Endodermal cell (in vitro differentiated cells): ENCODE data around the gene SELENOM. TPM values are rescaled to one million over a fixed set of nuclear protein-coding genes. Genes with fewer than 3 reads are reported as not detected.

ENCODE experiments used
- DNase-seq: peaks from one replicate; pipeline ENCODE4 v3.0.0-alpha.2; 2017
- H3K27ac ChIP-seq: 2 replicates; pipeline ENCODE4 v1.5.1; 2013; ENCODE audit warnings: mild to moderate bottlenecking, low read depth, low read length, moderate library complexity
- H3K27me3 ChIP-seq: 2 replicates; pipeline ENCODE4 v1.6.1; 2013; ENCODE audit warnings: mild to moderate bottlenecking, low read length, moderate library complexity; ENCODE audit not compliant: insufficient read depth, control insufficient read depth, poor library complexity, severe bottlenecking
- H3K36me3 ChIP-seq: 2 replicates; pipeline ENCODE4 v1.7.0; 2013; ENCODE audit warnings: mild to moderate bottlenecking, low read length, moderate library complexity; ENCODE audit not compliant: control insufficient read depth, insufficient read depth
- H3K4me1 ChIP-seq: one replicate; pipeline ENCODE4 v1.7.0; 2013; ENCODE audit warnings: low read length; ENCODE audit not compliant: control insufficient read depth, insufficient read depth
- H3K4me3 ChIP-seq: 2 replicates; pipeline ENCODE4 v1.5.1; 2013; ENCODE audit warnings: mild to moderate bottlenecking, low read length, moderate library complexity
- H3K9ac ChIP-seq: 2 replicates; pipeline ENCODE4 v1.6.1; 2013; ENCODE audit warnings: mild to moderate bottlenecking, low read length, moderate library complexity; ENCODE audit not compliant: poor library complexity, severe bottlenecking; ENCODE audit errors: extremely low read depth
- H3K9me3 ChIP-seq: 2 replicates; pipeline ENCODE4 v1.6.1; 2013; ENCODE audit warnings: mild to moderate bottlenecking, low read length, moderate library complexity; ENCODE audit not compliant: control insufficient read depth
- H3K27ac Mint-ChIP-seq: 2 replicates; pipeline ENCODE4 v1.8.0; 2020; ENCODE audit warnings: mixed read lengths
- H3K27me3 Mint-ChIP-seq: 2 replicates; pipeline ENCODE4 v1.8.0; 2021; ENCODE audit warnings: mild to moderate bottlenecking, mixed read lengths; ENCODE audit not compliant: insufficient read depth
- H3K36me3 Mint-ChIP-seq: 2 replicates; pipeline ENCODE4 v1.8.0; 2020; ENCODE audit warnings: low read depth, mixed read lengths
- H3K4me1 Mint-ChIP-seq: 2 replicates; pipeline ENCODE4 v1.8.0; 2020; ENCODE audit warnings: mixed read lengths
- H3K4me3 Mint-ChIP-seq: 2 replicates; pipeline ENCODE4 v1.8.0; 2020; ENCODE audit warnings: mild to moderate bottlenecking, moderate library complexity, mixed read lengths
- H3K9me3 Mint-ChIP-seq: 2 replicates; pipeline ENCODE4 v1.8.0; 2020; ENCODE audit warnings: mild to moderate bottlenecking, mixed read lengths
- CTCF ChIP-seq: fragments of 200-600 bp; sonication (generic); conservative IDR thresholded peaks from 2 replicates; pipeline ENCODE4 v1.5.0; 2021; ENCODE audit warnings: antibody characterized with exemption, mild to moderate bottlenecking
- WGBS, 2 experiments: methylation state at CpG; one replicate each; pipeline versions ENCODE4 v1.1.5 to v1.1.7; 2013; ENCODE audit warnings: missing lambda C conversion rate in 2 of 2, mixed read lengths in 1 of 2; ENCODE audit not compliant: insufficient coverage in 1 of 2, insufficient read length in 1 of 2; 5-methylcytosine and 5-hydroxymethylcytosine counted together
- long read RNA-seq, 4 experiments: library from polyadenylated mRNA in 2 of 4; library from RNA in 1 of 4; library from capped mRNA in 1 of 4; stranded (forward) in 3 of 4; unstranded in 1 of 4; transcript quantifications; one replicate each; pipeline ENCODE4 v2.0.0, GENCODE V29; 2020 to 2021; ENCODE audit warnings: inconsistent platforms in 1 of 4
- polyA plus RNA-seq, 2 experiments: library from polyadenylated mRNA; stranded (reverse); fragments of 50-300 nt; gene quantifications; one replicate each; pipeline ENCODE4 v1.2.3, GENCODE V29; 2013
- total RNA-seq, 2 donors: library from RNA; stranded (reverse); fragmentation: NEBNext Ultra II Directional in 1 of 2; extraction: Animal tissue kit (Norgen Biotek cat#: 25700) in 1 of 2; gene quantifications; 2 replicates in 1 of 2; 3 replicates in 1 of 2; pipeline ENCODE4 v1.2.1, GENCODE V29; 2021

Gene SELENOM
- total RNA-seq, result 10 to 100 TPM in 1 of 2 donors, 1 to 10 TPM in 1; 8.0 to 10.4 TPM
- 27.7 TPM for polyA plus RNA-seq (2013, experiment 1 of 2)
- polyA plus RNA-seq (2013, experiment 2 of 2), result 20.3 TPM
- long read RNA-seq, experiment 1, partial matches to known transcripts, result 0 of 7 reads
- long read RNA-seq, experiment 1, other reads (novel, unspliced or antisense), result 1 of 7 reads
- long read RNA-seq, experiment 2, transcript SELENOM-201 (5 exons, 694 nt), result major isoform, 12 of 12 reads
- long read RNA-seq, experiment 2, partial matches to known transcripts, result 0 of 12 reads
- long read RNA-seq, experiment 2, other reads (novel, unspliced or antisense), result 0 of 12 reads
- long read RNA-seq, experiment 3, partial matches to known transcripts, result 0 of 3 reads
- long read RNA-seq, experiment 3, other reads (novel, unspliced or antisense), result 0 of 3 reads
- long read RNA-seq, experiment 4, partial matches to known transcripts, result 0 of 1 reads
- long read RNA-seq, experiment 4, other reads (novel, unspliced or antisense), result 1 of 1 reads

DNA sequence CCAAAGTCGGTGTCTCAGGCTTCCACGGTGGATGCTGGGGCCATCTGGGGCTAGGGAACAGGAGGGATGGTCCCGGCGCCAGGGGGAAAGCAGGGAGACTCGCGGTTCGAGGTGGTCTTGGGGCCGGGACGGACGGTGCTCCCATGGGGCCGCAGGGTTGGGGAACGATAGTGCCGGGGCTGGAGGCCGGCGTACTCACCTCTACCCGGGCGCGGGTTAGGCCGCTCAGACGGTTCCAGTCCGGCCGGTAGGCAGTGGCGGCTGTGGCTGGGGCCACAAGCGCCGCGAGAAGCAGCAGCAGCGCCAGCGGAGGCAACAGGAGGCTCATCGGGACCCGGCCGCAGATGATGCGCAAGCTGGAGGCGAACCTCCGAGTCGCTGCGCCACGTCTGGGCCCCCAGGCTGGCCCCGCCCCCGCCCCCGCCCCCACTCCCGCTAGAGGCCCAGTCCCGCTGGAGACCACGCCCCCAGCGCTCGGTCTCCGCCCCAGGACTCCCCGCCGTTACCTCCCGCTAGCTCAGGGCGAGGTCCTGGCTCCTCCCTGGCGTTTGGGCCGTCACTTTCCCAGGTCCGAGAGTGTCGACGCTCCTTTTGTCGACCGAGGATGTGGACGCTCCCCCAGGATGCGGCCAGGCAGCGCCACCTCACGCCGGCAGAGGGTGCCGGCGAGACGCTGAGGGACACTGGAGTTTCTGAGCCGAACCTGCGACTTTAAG lies at the start of gene SELENOM:
TSS of gene SELENOM (minus strand) at position 391 of the 716 bp plus-strand sequence. CDS start at position 328, 63 bp downstream.
- 2 to 3% methylated on average over 38 to 62 of the region's 67 CpGs for WGBS, 2 experiments
- DNase-seq, result peak; percentile 98
- peak; percentile 94 for TF ChIP-seq CTCF
- Mint-ChIP-seq H3K4me3 (peak within 1 kb of the TSS; percentile 55), H3K36me3 (no peaks in the 10 kb centered on the region), H3K27ac (peak within 1 kb of the TSS; percentile 71), H3K27me3 (peaks cover 43% of the 10 kb centered on the region), H3K4me1 (peaks cover 5% of the 10 kb centered on the region), H3K9me3 (no peaks in the 10 kb centered on the region)
- H3K9ac ChIP-seq, result peak within 1 kb of the TSS; percentile 59
- H3K9me3 ChIP-seq, result no peaks in the 10 kb centered on the region
- peaks cover 23% of the 10 kb centered on the region for H3K27me3 ChIP-seq
- peak within 1 kb of the TSS; percentile 82 for H3K4me3 ChIP-seq
- H3K27ac ChIP-seq, result no peak within 1 kb of the TSS
- H3K4me1 ChIP-seq, result no peaks in the 10 kb centered on the region
- H3K36me3 ChIP-seq, result no peaks in the 10 kb centered on the region

DNA sequence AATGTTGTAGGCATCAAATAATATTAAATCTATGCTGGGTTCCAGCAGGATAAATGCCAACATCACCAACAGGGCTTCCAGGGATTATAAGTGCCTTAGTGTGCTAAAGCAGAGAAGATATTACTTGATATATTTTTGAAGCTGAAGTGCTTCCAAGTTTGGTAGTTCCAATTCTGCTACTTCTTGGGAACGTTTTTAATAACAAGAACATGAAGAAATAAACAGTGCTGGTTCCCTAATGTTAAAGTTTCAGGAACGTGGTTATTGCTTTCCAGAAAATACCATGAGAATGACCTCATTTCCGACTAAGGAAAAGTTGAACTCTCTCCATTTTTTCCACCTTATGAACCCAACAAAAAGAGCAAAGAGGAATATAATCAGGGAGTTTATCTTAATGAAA lies 48.1 kb upstream of the SELENOM start:
- H3K4me1 ChIP-seq, result no peaks in the 10 kb centered on the region
- Mint-ChIP-seq H3K4me3 (no peak overlapping the region), H3K27ac (no peak overlapping the region), H3K36me3 (no peaks in the 10 kb centered on the region), H3K9me3 (no peaks in the 10 kb centered on the region), H3K4me1 (no peaks in the 10 kb centered on the region), H3K27me3 (peaks cover 61% of the 10 kb centered on the region)
- H3K9me3 ChIP-seq, result no peaks in the 10 kb centered on the region
- H3K9ac ChIP-seq, result no peak overlapping the region
- 0 to 60% methylated on average over 1 to 3 of the region's 3 CpGs for WGBS, 2 experiments
- TF ChIP-seq CTCF, result no peak
- H3K27me3 ChIP-seq, result peaks cover 61% of the 10 kb centered on the region
- no peak overlapping the region for H3K4me3 ChIP-seq
- no peak for DNase-seq
- H3K36me3 ChIP-seq, result no peaks in the 10 kb centered on the region
- no peak overlapping the region for H3K27ac ChIP-seq

DNA sequence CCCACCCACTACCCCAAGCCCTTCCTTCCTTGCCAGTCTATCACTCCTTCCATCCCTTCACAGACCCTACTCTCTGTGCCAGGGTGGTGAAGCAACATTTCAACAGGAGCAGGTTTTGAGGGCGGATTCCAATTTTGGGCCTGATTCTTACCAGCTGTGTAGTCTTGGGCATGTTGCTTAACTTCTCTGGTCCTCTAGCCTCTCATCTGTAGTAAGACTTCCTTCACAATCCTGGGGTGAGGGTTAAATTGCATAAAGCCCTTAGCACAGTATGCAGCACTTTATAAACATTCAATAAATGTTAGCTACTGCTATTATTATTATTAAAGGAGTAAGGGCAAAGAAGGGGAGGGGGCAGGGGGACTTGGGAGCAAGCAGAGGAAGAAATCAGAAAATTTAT lies 47.6 kb upstream of the SELENOM start:
- 91 to 92% methylated on average over 1 of the region's 1 CpG for WGBS, 2 experiments

More for the DNA sequence above, 47.6 kb upstream of the SELENOM start:
- no peaks in the 10 kb centered on the region for H3K4me1 ChIP-seq
- H3K27me3 ChIP-seq, result peaks cover 61% of the 10 kb centered on the region
- DNase-seq, result no peak
- no peak overlapping the region for H3K4me3 Mint-ChIP-seq
- no peak overlapping the region for H3K9ac ChIP-seq
- no peaks in the 10 kb centered on the region for H3K9me3 Mint-ChIP-seq
- no peak for TF ChIP-seq CTCF
- H3K9me3 ChIP-seq, result no peaks in the 10 kb centered on the region
- H3K27me3 Mint-ChIP-seq, result peaks cover 63% of the 10 kb centered on the region
- H3K36me3 Mint-ChIP-seq, result no peaks in the 10 kb centered on the region
- no peak overlapping the region for H3K4me3 ChIP-seq
- no peak overlapping the region for H3K27ac ChIP-seq
- no peaks in the 10 kb centered on the region for H3K36me3 ChIP-seq
- H3K27ac Mint-ChIP-seq, result no peak overlapping the region
- no peaks in the 10 kb centered on the region for H3K4me1 Mint-ChIP-seq
